Uterus (tissue), 2 donors: ENCODE measurements around the gene RASGRF1.

ENCODE experiments used
- CTCF ChIP-seq, 4 experiments: fragments of 200-600 bp in 2 of 4; fragments of 450-650 bp in 2 of 4; sonication (generic) in 2 of 4; IDR thresholded peaks; one replicate each; pipeline ENCODE4 v1.5.1; 2016 to 2019; ENCODE audit warnings: antibody characterized with exemption in 4 of 4, mild to moderate bottlenecking in 2 of 4, moderate library complexity in 1 of 4
- POLR2A ChIP-seq, 2 donors: fragments of 450-650 bp; IDR thresholded peaks; one replicate each; pipeline ENCODE4 v1.6.1; 2016; ENCODE audit warnings: antibody characterized with exemption in 2 of 2, mild to moderate bottlenecking in 1 of 2, moderate library complexity in 1 of 2

- no peak for TF ChIP-seq CTCF (IDR thresholded peaks at IDR 0.05)
- TF ChIP-seq POLR2A (IDR thresholded peaks at IDR 0.05) = no peak
Measured at GRCh38 chr15:78933187-78933822, 157.3 kb downstream of the RASGRF1 start.
